A549 (cell line): Measurements from ENCODE around the gene LBX2. TPM values are rescaled to one million over a fixed set of nuclear protein-coding genes. Genes with fewer than 3 reads are reported as not detected.

Experiments used
- ATAC-seq, 2 experiments: fragments of 200-7000 bp in 1 of 2; fragments of >200 bp in 1 of 2; cut with Nextera tagmentation in 1 of 2; cut with Tn5 transposase in 1 of 2; 3 replicates each; pipeline versions ENCODE4 v1.8.0 to v1.9.1; 2018 to 2020; ENCODE audit warnings: mild to moderate bottlenecking in 1 of 2, moderate library complexity in 1 of 2
- CTCF ChIA-PET: fragments of 300-600 bp; sonication (Branson Sonifier 250); formaldehyde crosslinking; extraction: SDS; loops from one replicate; lab custom pipeline; 2021; ENCODE audit warnings: antibody characterized with exemption, inconsistent platforms; lab: Yijun Ruan, JAX
- POLR2A ChIA-PET: fragments of 350-600 bp; formaldehyde crosslinking; extraction: SDS; loops from one replicate; lab custom pipeline; 2021; ENCODE audit warnings: antibody characterized with exemption, inconsistent platforms; lab: Yijun Ruan, JAX
- DNase-seq, 2 experiments: peaks; one replicate each; pipeline versions ENCODE4 v3.0.0 to v3.0.0-alpha.2; 2011 to 2016; ENCODE audit warnings: low read depth in 1 of 2, low spot score in 1 of 2
- FAIRE-seq: peaks from 2 replicates; lab custom pipeline; 2011; peaks lifted over from hg19 to GRCh38; lab: Jason Lieb, UNC
- H3K27ac ChIP-seq, 2 experiments: fragments of >200 bp; sonication (Bioruptor Twin); formaldehyde crosslinking; 3 replicates each; pipeline ENCODE4 v1.5.1; 2016 to 2017
- H3K4me1 ChIP-seq: fragments of >200 bp; sonication (Bioruptor Twin); formaldehyde crosslinking; 3 replicates; pipeline ENCODE4 v1.6.1; 2016
- H3K4me2 ChIP-seq: fragments of >200 bp; sonication (Bioruptor Twin); formaldehyde crosslinking; 3 replicates; pipeline ENCODE4 v1.6.1; 2016
- H3K4me3 ChIP-seq: fragments of >200 bp; sonication (Bioruptor Twin); formaldehyde crosslinking; 3 replicates; pipeline ENCODE4 v1.5.1; 2016
- H3K9me3 ChIP-seq: fragments of >200 bp; sonication (Bioruptor Twin); formaldehyde crosslinking; 3 replicates; pipeline ENCODE4 v1.6.1; 2016
- BHLHE40 ChIP-seq: IDR thresholded peaks from 2 replicates; pipeline ENCODE4 v1.6.1; 2012; ENCODE audit warnings: low read depth, low read length, inconsistent platforms
- CBX2 ChIP-seq: fragments of 200-600 bp; sonication (generic); IDR thresholded peaks from 2 replicates; pipeline ENCODE4 v1.6.1; 2016; ENCODE audit warnings: low read depth, mild to moderate bottlenecking, borderline replicate concordance
- CEBPB ChIP-seq, 2 experiments: fragments of >200 bp in 1 of 2; sonication (Bioruptor Twin) in 1 of 2; formaldehyde crosslinking in 1 of 2; IDR thresholded peaks; 2 replicates each; pipeline ENCODE4 v1.6.1; 2012 to 2016
- FOXS1 ChIP-seq: fragments of 250-450 bp; sonication (Bioruptor Pico); IDR thresholded peaks from 2 replicates; pipeline ENCODE4 v1.5.0; 2020; ENCODE audit warnings: mild to moderate bottlenecking, moderate library complexity
- GATA3 ChIP-seq: IDR thresholded peaks from 2 replicates; pipeline ENCODE4 v1.6.1; 2012; ENCODE audit warnings: borderline replicate concordance
- HDAC2 ChIP-seq: fragments of 200-600 bp; sonication (generic); IDR thresholded peaks from 2 replicates; pipeline ENCODE4 v1.6.1; 2016
- HOXA7 ChIP-seq: fragments of 250-450 bp; sonication (Bioruptor Pico); IDR thresholded peaks from 2 replicates; pipeline ENCODE4 v1.5.0; 2020; ENCODE audit warnings: mild to moderate bottlenecking, moderate library complexity
- HOXB13 ChIP-seq: fragments of 250-450 bp; sonication (Bioruptor Pico); IDR thresholded peaks from 2 replicates; pipeline ENCODE4 v1.5.0; 2020; ENCODE audit warnings: low read depth, mild to moderate bottlenecking, moderate library complexity
- JUN ChIP-seq, 2 experiments: fragments of >200 bp; sonication (Bioruptor Twin); formaldehyde crosslinking; IDR thresholded peaks; 2 replicates in 1 of 2; 3 replicates in 1 of 2; pipeline ENCODE4 v1.6.1; 2016 to 2017
- KDM1A ChIP-seq: fragments of 200-600 bp; sonication (generic); IDR thresholded peaks from 2 replicates; pipeline ENCODE4 v1.6.1; 2016; ENCODE audit warnings: low read depth, mild to moderate bottlenecking
- MAFK ChIP-seq: fragments of 450-650 bp; IDR thresholded peaks from 2 replicates; pipeline ENCODE4 v1.6.1; 2014; ENCODE audit not compliant: partially characterized antibody
- MYC ChIP-seq: IDR thresholded peaks from 2 replicates; pipeline ENCODE4 v1.6.1; 2012; ENCODE audit warnings: mild to moderate bottlenecking, inconsistent platforms, low read length, improper control_type of control experiment, borderline replicate concordance
- PHF8 ChIP-seq: fragments of 200-600 bp; sonication (generic); IDR thresholded peaks from 2 replicates; pipeline ENCODE4 v1.6.1; 2016; ENCODE audit warnings: low read depth, mild to moderate bottlenecking, antibody characterized with exemption, moderate library complexity, borderline replicate concordance
- RAD21 ChIP-seq, 2 experiments: fragments of >200 bp in 1 of 2; sonication (Bioruptor Twin) in 1 of 2; formaldehyde crosslinking in 1 of 2; IDR thresholded peaks in 1 of 2; conservative IDR thresholded peaks in 1 of 2; 2 replicates in 1 of 2; 3 replicates in 1 of 2; pipeline ENCODE4 v1.6.1; 2012 to 2018; ENCODE audit warnings: inconsistent platforms in 1 of 2
- RARB ChIP-seq: fragments of 250-450 bp; sonication (Bioruptor Pico); IDR thresholded peaks from 2 replicates; pipeline ENCODE4 v1.8.0; 2021; ENCODE audit warnings: mild to moderate bottlenecking, moderate library complexity
- RCOR1 ChIP-seq: fragments of 150-350 bp; IDR thresholded peaks from 2 replicates; pipeline ENCODE4 v1.6.1; 2014; ENCODE audit warnings: antibody characterized with exemption, low read length, low read depth
- ZC3H11A ChIP-seq: fragments of 450-650 bp; IDR thresholded peaks from 2 replicates; pipeline ENCODE4 v1.6.1; 2014; ENCODE audit warnings: antibody characterized with exemption, mild to moderate bottlenecking
- WGBS: methylation state at CpG from one replicate; pipeline ENCODE4 v1.1.6; 2017; ENCODE audit errors: missing lambda C conversion rate; 5-methylcytosine and 5-hydroxymethylcytosine counted together
- polyA plus RNA-seq, 4 experiments: library from polyadenylated mRNA; depleted of rRNA in 3 of 4; stranded (reverse); fragments of >200 nt; fragmentation: RNase III in 1 of 4; extraction: RNeasy Plus Mini Kit Qiagen cat#74134 plus additional on column Dnase treatment in 1 of 4; gene quantifications; 2 replicates in 3 of 4; 3 replicates in 1 of 4; pipeline ENCODE4 v1.2.3, GENCODE V29; 2011 to 2017
- TF ChIP-seq, protein P1 (sequence below): fragments of 450-650 bp; IDR thresholded peaks from 2 replicates; pipeline ENCODE4 v1.6.1; 2014; ENCODE audit warnings: antibody characterized with exemption
- TF ChIP-seq, protein P2 (sequence below): fragments of 150-350 bp; IDR thresholded peaks from 2 replicates; pipeline ENCODE4 v1.6.1; 2014; ENCODE audit warnings: low read depth, mild to moderate bottlenecking, low read length
- TF ChIP-seq, protein P3 (sequence below): fragments of 250-450 bp; sonication (Bioruptor Pico); IDR thresholded peaks from 2 replicates; pipeline ENCODE4 v1.5.0; 2020; ENCODE audit warnings: low read depth, mild to moderate bottlenecking, moderate library complexity
- TF ChIP-seq, protein P4 (sequence below): fragments of >200 bp; sonication (Bioruptor Twin); formaldehyde crosslinking; IDR thresholded peaks from 2 replicates; pipeline ENCODE4 v1.6.1; 2016

Gene LBX2
- polyA plus RNA-seq, 2 of the 4 experiments (the other 2 are of a cell fraction): 0.84 to 2.4 TPM

DNA sequence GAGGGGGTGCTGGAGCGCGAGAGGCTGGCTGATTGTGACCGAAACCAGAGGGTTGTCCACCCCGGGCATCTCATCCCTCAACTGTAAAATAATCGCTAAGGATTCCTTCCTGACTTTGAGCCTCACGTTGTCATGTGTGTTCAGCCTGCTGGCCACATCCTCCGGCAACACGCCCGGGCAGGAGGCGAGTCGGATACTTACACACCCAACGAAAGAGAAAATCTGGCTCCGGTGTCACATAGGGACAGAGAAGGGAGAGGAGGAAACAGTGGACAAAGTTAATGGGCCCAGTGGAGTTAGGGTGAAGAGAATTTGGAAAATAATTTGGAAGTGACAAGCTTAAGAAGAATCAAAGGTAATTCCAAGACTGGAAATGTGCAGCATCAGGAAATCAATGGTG lies 17.2 kb upstream of the LBX2 start:
- WGBS: 87% methylated on average over 13 of the region's 13 CpGs
- Histone ChIP-seq H3K9me3 (no peaks in the 10 kb centered on the region), H3K4me1 (peaks cover 6% of the 10 kb centered on the region; the same call in 1 of the 3 replicates), H3K4me2 (no peak overlapping the region), H3K27ac (no peak overlapping the region), H3K4me3 (no peak overlapping the region)
- TF ChIP-seq RAD21 (conservative IDR thresholded peaks at IDR 0.05 in 1 of 2, IDR thresholded peaks at IDR 0.05 in 1 of 2) (no peak), HDAC2 (no peak), BHLHE40 (no peak), MAFK (no peak)
- DNase-seq: no peak
- no peak for ATAC-seq
- FAIRE-seq: no peak
- ChIA-PET POLR2A (no interaction called here), CTCF (interaction anchor here (0.6 kb wide), 2 partner anchors 11 to 15 kb away, joined by 3 to 4 read pairs; no protein-coding TSS in a partner anchor)

DNA sequence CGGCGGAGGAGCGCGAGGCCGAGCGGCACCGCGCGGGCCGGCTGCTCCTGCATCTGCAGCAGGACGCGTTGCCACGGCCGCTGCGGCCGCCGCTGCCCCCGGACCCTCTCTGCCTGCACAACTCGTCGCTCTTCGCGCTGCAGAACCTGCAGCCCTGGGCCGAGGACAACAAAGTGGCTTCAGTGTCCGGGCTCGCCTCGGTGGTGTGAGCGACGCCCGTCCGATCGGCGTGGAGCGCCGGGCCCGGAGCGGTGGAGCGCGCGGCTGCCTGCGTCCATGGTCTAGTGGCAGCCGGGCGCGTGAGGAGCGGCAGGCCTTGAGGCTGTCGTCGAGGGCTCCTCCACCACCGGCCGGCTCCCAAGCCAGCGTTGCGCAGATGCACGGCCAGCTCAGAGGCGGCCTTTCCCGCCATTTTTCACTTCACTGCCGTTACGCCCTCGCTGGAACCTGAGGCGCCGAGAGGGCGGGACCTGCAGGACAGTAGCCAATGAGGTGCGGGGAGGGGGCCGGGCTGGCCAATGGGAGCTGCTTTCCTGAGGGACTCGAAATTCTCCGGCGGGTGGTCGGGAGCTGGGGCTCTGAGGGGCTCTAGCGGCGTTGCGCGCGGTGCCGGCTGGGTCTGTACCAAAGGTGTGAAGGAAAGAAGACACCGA lies 16.7 kb upstream of the LBX2 start:
- CTCF ChIA-PET: interaction anchor here (0.6 to 1.7 kb wide), 2 partner anchors 10 to 33 kb away, joined by 3 to 8 read pairs; partner anchors contain the start of genes CCDC142 and TTC31

DNA sequence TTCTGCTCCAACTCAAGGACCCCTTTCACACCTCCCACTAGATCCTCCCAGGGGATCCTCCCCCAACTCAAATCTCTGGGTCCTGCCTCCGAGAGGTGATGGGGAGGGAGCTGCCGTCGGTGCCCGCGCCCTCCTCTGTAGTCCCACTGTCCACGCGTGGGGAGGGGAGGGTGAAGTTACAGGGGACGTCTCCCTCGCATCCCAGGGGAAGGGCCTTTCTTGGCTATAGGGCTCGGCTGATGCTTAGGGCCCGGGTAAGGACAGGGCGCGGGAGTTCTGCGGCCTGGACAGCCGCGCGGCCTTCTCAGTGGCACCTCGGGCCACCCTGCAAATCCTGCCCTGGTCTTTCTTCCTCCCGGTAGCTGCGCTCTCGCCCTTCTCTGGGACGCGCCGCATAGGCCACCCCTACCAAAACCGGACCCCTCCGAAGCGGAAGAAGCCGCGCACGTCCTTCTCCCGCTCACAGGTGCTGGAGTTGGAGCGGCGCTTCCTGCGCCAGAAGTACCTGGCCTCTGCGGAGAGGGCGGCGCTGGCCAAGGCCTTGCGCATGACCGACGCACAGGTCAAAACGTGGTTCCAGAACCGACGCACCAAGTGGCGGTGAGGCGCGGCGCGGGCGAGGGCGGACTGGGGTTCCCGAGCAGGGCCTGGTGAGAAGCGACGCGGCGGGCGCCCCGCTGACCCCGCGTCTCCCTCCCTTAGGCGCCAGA lies 16.0 kb upstream of the LBX2 start:
- no peak for FAIRE-seq
- no peak for TF ChIP-seq CBX2
- TF ChIP-seq HDAC2: no peak
- TF ChIP-seq, protein P1, sequence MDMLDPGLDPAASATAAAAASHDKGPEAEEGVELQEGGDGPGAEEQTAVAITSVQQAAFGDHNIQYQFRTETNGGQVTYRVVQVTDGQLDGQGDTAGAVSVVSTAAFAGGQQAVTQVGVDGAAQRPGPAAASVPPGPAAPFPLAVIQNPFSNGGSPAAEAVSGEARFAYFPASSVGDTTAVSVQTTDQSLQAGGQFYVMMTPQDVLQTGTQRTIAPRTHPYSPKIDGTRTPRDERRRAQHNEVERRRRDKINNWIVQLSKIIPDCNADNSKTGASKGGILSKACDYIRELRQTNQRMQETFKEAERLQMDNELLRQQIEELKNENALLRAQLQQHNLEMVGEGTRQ: no peak
- TF ChIP-seq HOXA7 (CRISPR knock-in tag): no peak
- TF ChIP-seq PHF8: no peak
- no peak for TF ChIP-seq JUN (IDR thresholded peaks at IDR 0.05)
- TF ChIP-seq FOXS1 (CRISPR knock-in tag): no peak
- TF ChIP-seq, protein P2, sequence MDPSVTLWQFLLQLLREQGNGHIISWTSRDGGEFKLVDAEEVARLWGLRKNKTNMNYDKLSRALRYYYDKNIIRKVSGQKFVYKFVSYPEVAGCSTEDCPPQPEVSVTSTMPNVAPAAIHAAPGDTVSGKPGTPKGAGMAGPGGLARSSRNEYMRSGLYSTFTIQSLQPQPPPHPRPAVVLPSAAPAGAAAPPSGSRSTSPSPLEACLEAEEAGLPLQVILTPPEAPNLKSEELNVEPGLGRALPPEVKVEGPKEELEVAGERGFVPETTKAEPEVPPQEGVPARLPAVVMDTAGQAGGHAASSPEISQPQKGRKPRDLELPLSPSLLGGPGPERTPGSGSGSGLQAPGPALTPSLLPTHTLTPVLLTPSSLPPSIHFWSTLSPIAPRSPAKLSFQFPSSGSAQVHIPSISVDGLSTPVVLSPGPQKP: no peak
- no peak for TF ChIP-seq HOXB13 (CRISPR knock-in tag)
- no peak for TF ChIP-seq RCOR1
- no peak for TF ChIP-seq KDM1A
- no peak for TF ChIP-seq CEBPB (IDR thresholded peaks at IDR 0.05)
- no peak for TF ChIP-seq ZC3H11A
- TF ChIP-seq BHLHE40: no peak
- TF ChIP-seq, protein P3, sequence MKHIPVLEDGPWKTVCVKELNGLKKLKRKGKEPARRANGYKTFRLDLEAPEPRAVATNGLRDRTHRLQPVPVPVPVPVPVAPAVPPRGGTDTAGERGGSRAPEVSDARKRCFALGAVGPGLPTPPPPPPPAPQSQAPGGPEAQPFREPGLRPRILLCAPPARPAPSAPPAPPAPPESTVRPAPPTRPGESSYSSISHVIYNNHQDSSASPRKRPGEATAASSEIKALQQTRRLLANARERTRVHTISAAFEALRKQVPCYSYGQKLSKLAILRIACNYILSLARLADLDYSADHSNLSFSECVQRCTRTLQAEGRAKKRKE (CRISPR knock-in tag): no peak
- TF ChIP-seq RARB (CRISPR knock-in tag): no peak
- TF ChIP-seq, protein P4, sequence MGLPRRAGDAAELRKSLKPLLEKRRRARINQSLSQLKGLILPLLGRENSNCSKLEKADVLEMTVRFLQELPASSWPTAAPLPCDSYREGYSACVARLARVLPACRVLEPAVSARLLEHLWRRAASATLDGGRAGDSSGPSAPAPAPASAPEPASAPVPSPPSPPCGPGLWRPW: no peak
- POLR2A ChIA-PET: no interaction called here
- Histone ChIP-seq H3K4me3 (no peak overlapping the region), H3K4me2 (no peak overlapping the region), H3K4me1 (peaks cover 6% of the 10 kb centered on the region; the same call in 1 of the 3 replicates), H3K9me3 (no peaks in the 10 kb centered on the region), H3K27ac (no peak overlapping the region)
- DNase-seq: no peak
- ATAC-seq: no peak
- CTCF ChIA-PET: interaction anchor here (1.5 to 1.7 kb wide), 2 partner anchors 16 to 33 kb away, joined by 4 to 8 read pairs; partner anchors contain the start of genes CCDC142 and TTC31
- WGBS: 95% methylated on average over 60 of the region's 60 CpGs

More for the DNA sequence above, 16.7 kb upstream of the LBX2 start:
- Histone ChIP-seq H3K4me2 (no peak overlapping the region), H3K9me3 (no peaks in the 10 kb centered on the region), H3K4me3 (no peak overlapping the region), H3K4me1 (peaks cover 6% of the 10 kb centered on the region; the same call in 1 of the 3 replicates), H3K27ac (no peak overlapping the region)
- DNase-seq (no peak), ATAC-seq (no peak), FAIRE-seq (no peak)
- TF ChIP-seq KDM1A (no peak), ZC3H11A (no peak), GATA3 (no peak), MYC (no peak), RARB (CRISPR knock-in tag) (no peak), HOXB13 (CRISPR knock-in tag) (no peak)
- POLR2A ChIA-PET: no interaction called here
- WGBS: 86% methylated on average over 72 of the region's 72 CpGs
